Measurements from ENCODE around the gene SIRT2.

Gene SIRT2

DNA sequence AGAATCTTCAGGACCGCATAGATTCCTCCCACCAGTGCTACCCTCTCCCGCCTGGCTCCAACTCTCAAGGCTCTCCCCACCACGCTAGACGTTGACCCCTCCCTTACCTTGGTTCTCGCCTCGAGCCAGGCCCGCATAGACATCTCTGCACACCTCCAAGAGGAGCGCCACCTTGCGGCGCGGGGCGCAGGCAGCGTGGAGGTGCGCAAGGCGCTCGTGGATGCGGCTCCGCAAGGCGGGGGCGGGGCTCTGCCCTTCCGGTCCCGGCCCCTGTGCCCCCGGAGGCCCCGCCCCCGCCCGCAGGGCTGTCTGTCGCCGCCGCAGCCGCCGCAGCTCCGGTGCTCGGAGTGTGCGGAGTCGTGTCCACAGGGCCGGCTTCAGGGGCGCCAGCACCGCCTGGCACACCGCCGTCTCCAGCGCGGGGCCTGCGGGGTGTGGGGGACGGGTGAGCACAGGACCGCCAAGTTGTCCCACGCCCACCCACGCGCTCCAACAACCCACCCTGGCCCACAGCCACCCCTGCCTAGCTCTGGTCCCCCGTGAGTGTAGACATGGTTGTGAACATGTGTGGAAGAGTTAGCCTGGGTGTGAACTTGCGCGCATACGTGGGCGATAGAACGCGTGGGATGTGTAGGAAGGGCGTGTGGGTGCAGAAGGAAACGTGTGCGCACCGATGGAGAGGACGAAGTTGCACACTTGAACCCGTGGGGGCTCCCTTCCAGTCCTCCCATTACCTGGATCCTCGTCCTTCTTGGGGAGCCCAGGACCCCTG is 29.4 kb downstream of the SIRT2 start:
- peak; percentile 88 to 92 for DNase-seq (ENCODE audit: low read depth in 1 of 2, low spot score in 1 of 2)
- Histone ChIP-seq H3K4me3 (replicated peaks; ENCODE audit: insufficient read depth, low read length) (peak overlapping the region; percentile 36), H3K27me3 (ENCODE audit: insufficient read depth, poor library complexity, severe bottlenecking) (no peaks in the 10 kb centered on the region), H3K27ac (replicated peaks) (0 out of 2 replicates have a peak overlapping the region, but pooled peaks have one; percentile 9)
- TF ChIP-seq SPI1 (IDR thresholded peaks at IDR 0.05; ENCODE audit: borderline replicate concordance, low read depth), result no peak
- no peak for TF ChIP-seq GABPA (IDR thresholded peaks at IDR 0.05; ENCODE audit: low read depth)
- TF ChIP-seq CTCF (IDR thresholded peaks at IDR 0.05; ENCODE audit: insufficient read depth, low read length), result peak; percentile 67
- TF ChIP-seq REST (IDR thresholded peaks at IDR 0.05; ENCODE audit: insufficient replicate concordance, low read depth), result no peak
- TF ChIP-seq POLR2AphosphoS5 (IDR thresholded peaks at IDR 0.05; ENCODE audit: low read depth), result no peak

DNA sequence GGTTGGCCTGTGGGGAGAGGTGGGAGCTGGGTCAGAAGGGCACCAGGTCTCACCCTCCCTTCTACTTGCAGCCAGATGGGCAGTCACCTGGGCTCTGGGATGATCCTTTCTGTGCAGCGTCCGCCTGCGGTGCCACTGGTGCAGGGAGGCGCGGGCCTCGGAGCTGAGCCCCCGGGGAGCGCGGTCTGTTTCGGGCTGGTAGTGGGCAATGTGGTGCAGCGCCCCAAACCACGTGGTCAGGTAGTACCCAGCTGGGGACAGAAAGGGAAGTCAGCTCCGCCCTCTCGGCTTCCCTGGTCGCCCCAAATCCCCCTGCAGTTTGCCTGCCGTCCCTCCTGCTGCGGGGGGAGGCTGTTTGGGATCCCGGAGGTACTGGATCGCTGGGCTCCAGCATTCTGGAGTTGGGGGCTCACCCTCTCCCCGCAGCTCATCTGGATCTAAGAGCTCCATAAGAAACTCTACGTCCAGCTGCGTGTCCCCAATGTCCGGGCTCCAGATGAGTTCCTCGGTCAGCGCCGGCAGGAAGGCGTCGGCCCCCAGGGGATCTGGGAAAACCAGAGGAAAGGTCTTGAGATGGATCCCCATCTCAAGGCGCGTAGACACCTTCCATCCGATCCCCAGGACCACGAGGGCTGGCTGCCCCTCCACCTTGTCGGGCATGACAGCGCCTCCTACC is 30.1 kb downstream of the SIRT2 start:
- peak; percentile 59 to 65 for DNase-seq (ENCODE audit: low read depth in 1 of 2, low spot score in 1 of 2)
- 0 out of 2 replicates have a peak overlapping the region, but pooled peaks have one; percentile 9 for H3K27ac ChIP-seq (replicated peaks)
- peak; percentile 45; the same call in 1 of the 2 replicates for TF ChIP-seq SPI1 (IDR thresholded peaks at IDR 0.05; ENCODE audit: borderline replicate concordance, low read depth)
- no peak for TF ChIP-seq POLR2AphosphoS5 (IDR thresholded peaks at IDR 0.05; ENCODE audit: low read depth)
- no peak for TF ChIP-seq REST (IDR thresholded peaks at IDR 0.05; ENCODE audit: insufficient replicate concordance, low read depth)
- no peak for TF ChIP-seq CTCF (IDR thresholded peaks at IDR 0.05; ENCODE audit: insufficient read depth, low read length)
- no peak for TF ChIP-seq GABPA (IDR thresholded peaks at IDR 0.05; ENCODE audit: low read depth)

GRCh38 chr19:38868551-38868950 is 30.9 kb downstream of the SIRT2 start:
- Histone ChIP-seq H3K27ac (replicated peaks) (no peak overlapping the region), H3K4me3 (replicated peaks; ENCODE audit: insufficient read depth, low read length) (no peak overlapping the region), H3K27me3 (ENCODE audit: insufficient read depth, poor library complexity, severe bottlenecking) (no peaks in the 10 kb centered on the region)
- TF ChIP-seq REST (IDR thresholded peaks at IDR 0.05; ENCODE audit: insufficient replicate concordance, low read depth) (no peak), CTCF (IDR thresholded peaks at IDR 0.05; ENCODE audit: insufficient read depth, low read length) (no peak), GABPA (IDR thresholded peaks at IDR 0.05; ENCODE audit: low read depth) (no peak), POLR2AphosphoS5 (IDR thresholded peaks at IDR 0.05; ENCODE audit: low read depth) (no peak), SPI1 (IDR thresholded peaks at IDR 0.05; ENCODE audit: borderline replicate concordance, low read depth) (no peak)
- no peak for DNase-seq (ENCODE audit: low read depth in 1 of 2, low spot score in 1 of 2)

More for the DNA sequence above, 30.1 kb downstream of the SIRT2 start:
- no peaks in the 10 kb centered on the region for H3K27me3 ChIP-seq (ENCODE audit: insufficient read depth, poor library complexity, severe bottlenecking)
- peak overlapping the region; percentile 36 for H3K4me3 ChIP-seq (replicated peaks; ENCODE audit: insufficient read depth, low read length)

All from HL-60 (cell line).